Gastrocnemius medialis (tissue), 4 donors: Measurements from ENCODE around the gene PDE1C. TPM values are rescaled to one million over a fixed set of nuclear protein-coding genes. Genes with fewer than 3 reads are reported as not detected.

Experiments
- ATAC-seq, 2 donors: fragments of 150-250 bp; one replicate each; pipeline ENCODE4 v1.9.1; 2016
- DNase-seq, 2 donors: peaks; one replicate each; pipeline ENCODE4 v3.0.0-alpha.2; 2019
- H3K27ac ChIP-seq, 4 donors: fragments of 200-600 bp; sonication (generic); 1 replicate in 1 of 4; 2 replicates in 3 of 4; pipeline ENCODE4 v1.5.1; 2016 to 2018; ENCODE audit warnings: mild to moderate bottlenecking in 2 of 4, moderate library complexity in 1 of 4
- H3K27me3 ChIP-seq, 3 donors: fragments of 200-600 bp; sonication (generic) in 2 of 3; 1 replicate in 1 of 3; 2 replicates in 2 of 3; pipeline versions ENCODE4 v1.5.1 to v1.6.0; 2016 to 2019; ENCODE audit warnings: mild to moderate bottlenecking in 1 of 3, moderate library complexity in 1 of 3
- H3K36me3 ChIP-seq, 2 donors: fragments of 200-600 bp; sonication (generic) in 1 of 2; one replicate each; pipeline ENCODE4 v1.5.1; 2017 to 2018
- H3K4me1 ChIP-seq, 2 donors: fragments of 200-600 bp; sonication (generic) in 1 of 2; one replicate each; pipeline ENCODE4 v1.5.1; 2016 to 2017; ENCODE audit warnings: mild to moderate bottlenecking in 2 of 2
- H3K4me3 ChIP-seq, 4 donors: fragments of 200-600 bp; sonication (generic) in 3 of 4; 1 replicate in 1 of 4; 2 replicates in 3 of 4; pipeline ENCODE4 v1.5.1; 2016 to 2019; ENCODE audit warnings: mild to moderate bottlenecking in 2 of 4
- H3K9me3 ChIP-seq, 3 donors: fragments of 200-600 bp; sonication (generic) in 2 of 3; 1 replicate in 1 of 3; 2 replicates in 2 of 3; pipeline ENCODE4 v1.5.1; 2016 to 2019
- POLR2A ChIP-seq, 2 donors: fragments of 450-650 bp; IDR thresholded peaks; one replicate each; pipeline ENCODE4 v1.6.1; 2017; ENCODE audit warnings: antibody characterized with exemption in 2 of 2, mild to moderate bottlenecking in 2 of 2, moderate library complexity in 2 of 2
- in situ Hi-C, 4 donors: fragments of 200-750 bp; cut with MboI; loops; one replicate each; pipeline versions ENCODE4 v1.15.0 to v1.8.0; 2017; ENCODE audit warnings: low sequenced_read_pairs in 4 of 4
- intact Hi-C: fragments of 100-400 bp; cut with DNase I; formaldehyde crosslinking; loops from one replicate; pipeline ENCODE4 v1.15.1; 2023; ENCODE audit warnings: low total_unique reads
- total RNA-seq, 4 donors: library from RNA; depleted of rRNA; stranded (reverse); fragments of >200 nt; gene quantifications; one replicate each; pipeline versions ENCODE4 v1.1.0 to v1.2.3, GENCODE V29; 2016
- TF ChIP-seq, protein P1 (sequence below), 5 experiments: fragments of 450-650 bp in 3 of 5; fragments of 200-600 bp in 2 of 5; sonication (generic) in 2 of 5; IDR thresholded peaks in 4 of 5; conservative IDR thresholded peaks in 1 of 5; 1 replicate in 4 of 5; 2 replicates in 1 of 5; pipeline ENCODE4 v1.5.1; 2016 to 2019; ENCODE audit warnings: antibody characterized with exemption in 5 of 5, mild to moderate bottlenecking in 3 of 5, moderate library complexity in 3 of 5

PDE1C gene
- total RNA-seq, 4 donors from 2014 or later, result 0.46 to 1.2 (median 0.67) TPM

DNA sequence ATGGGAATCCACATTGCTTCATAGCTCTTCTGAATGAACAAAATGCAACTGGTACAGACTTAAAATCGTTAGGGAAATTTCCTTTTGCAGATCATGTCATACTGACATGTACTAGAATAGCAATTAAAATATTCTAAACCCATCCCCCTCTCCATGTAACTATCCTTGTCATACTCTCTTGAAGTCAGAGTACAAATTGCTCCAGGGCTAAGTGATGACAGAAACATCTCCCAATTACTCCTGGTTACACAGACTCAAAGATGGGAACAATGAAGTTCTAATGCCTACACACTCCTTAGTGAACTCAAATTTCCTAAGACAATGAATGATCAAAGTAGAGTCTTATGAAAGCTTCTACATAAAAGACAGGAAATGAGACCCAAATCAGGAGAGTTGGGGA is 87.2 kb downstream of the PDE1C start:
- Histone ChIP-seq H3K36me3 (no peaks in the 10 kb centered on the region), H3K9me3 (no peaks in the 10 kb centered on the region), H3K4me1 (no peaks in the 10 kb centered on the region), H3K27ac (no peak overlapping the region), H3K4me3 (no peak overlapping the region), H3K27me3 (no peaks in the 10 kb centered on the region)
- DNase-seq (no peak), ATAC-seq (no peak)
- no peak for TF ChIP-seq POLR2A (IDR thresholded peaks at IDR 0.05)
- in situ Hi-C loops, result no loop called here
- intact Hi-C loops, result no loop called here

DNA sequence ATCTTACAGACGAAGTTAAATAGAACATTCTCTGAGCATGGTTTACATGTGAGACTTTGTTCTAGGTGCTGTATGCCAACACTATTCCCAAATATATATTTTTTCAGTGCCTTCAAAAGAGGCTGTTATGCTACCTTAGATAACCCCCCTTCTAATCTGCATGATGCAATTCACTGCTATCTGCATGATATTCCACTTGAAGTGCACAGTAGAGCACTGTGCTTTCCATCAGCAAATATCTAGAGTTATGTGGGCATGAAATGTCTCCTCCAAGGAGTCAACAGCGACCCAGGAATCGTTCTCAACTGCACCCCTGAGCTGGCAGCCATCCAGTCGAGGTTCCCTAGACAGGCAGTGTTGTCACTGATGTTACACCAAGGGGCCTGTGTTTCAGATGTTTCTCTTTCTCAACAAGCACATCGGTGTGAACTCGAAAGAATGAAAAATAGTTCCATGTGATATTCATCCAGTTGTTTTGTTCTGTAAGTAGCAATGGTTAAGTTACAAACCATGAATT is 88.3 kb downstream of the PDE1C start:
- DNase-seq (no peak), ATAC-seq (no peak)
- TF ChIP-seq, protein P1, sequence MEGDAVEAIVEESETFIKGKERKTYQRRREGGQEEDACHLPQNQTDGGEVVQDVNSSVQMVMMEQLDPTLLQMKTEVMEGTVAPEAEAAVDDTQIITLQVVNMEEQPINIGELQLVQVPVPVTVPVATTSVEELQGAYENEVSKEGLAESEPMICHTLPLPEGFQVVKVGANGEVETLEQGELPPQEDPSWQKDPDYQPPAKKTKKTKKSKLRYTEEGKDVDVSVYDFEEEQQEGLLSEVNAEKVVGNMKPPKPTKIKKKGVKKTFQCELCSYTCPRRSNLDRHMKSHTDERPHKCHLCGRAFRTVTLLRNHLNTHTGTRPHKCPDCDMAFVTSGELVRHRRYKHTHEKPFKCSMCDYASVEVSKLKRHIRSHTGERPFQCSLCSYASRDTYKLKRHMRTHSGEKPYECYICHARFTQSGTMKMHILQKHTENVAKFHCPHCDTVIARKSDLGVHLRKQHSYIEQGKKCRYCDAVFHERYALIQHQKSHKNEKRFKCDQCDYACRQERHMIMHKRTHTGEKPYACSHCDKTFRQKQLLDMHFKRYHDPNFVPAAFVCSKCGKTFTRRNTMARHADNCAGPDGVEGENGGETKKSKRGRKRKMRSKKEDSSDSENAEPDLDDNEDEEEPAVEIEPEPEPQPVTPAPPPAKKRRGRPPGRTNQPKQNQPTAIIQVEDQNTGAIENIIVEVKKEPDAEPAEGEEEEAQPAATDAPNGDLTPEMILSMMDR (IDR thresholded peaks at IDR 0.05 in 4 of 5, conservative IDR thresholded peaks at IDR 0.05 in 1 of 5), result no peak
- no peak for TF ChIP-seq POLR2A (IDR thresholded peaks at IDR 0.05)
- in situ Hi-C loops, result no loop called here
- H3K9me3 ChIP-seq, result no peaks in the 10 kb centered on the region
- H3K4me3 ChIP-seq, result no peak overlapping the region
- H3K27ac ChIP-seq, result no peak overlapping the region
- intact Hi-C loops, result no loop called here
- no peaks in the 10 kb centered on the region for H3K4me1 ChIP-seq
- H3K36me3 ChIP-seq, result no peaks in the 10 kb centered on the region
- H3K27me3 ChIP-seq, result no peaks in the 10 kb centered on the region

DNA sequence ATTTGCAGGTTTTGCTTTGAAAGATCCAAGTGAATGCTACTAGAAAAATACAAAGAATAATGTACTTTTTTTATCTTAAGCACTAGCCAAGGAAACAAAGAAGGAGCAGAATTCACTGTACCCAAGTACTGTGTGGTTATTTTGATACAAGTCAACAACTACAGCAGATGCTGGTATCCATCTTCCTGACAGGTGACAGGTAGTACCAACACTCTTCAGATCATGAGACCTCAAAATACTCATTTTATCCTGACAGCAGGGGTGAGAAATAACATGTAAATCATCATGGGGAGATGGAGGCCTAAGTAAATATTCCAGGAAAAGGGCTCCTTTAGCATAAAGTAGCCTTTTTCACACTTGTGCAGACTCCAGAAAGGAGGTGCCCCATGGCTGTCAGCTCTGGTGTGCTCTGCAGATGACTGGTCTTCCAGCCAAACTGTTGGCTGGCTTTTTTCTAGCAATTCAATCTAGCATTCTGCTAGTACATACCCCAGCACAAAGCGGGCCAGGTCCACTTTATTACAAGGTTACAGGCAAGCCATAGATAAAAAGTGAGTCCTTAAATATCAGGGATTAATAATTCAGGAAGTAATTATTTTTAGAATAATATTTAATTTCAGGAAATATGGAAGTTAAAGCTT is 90.4 kb downstream of the PDE1C start:
- no peaks in the 10 kb centered on the region for H3K9me3 ChIP-seq
- in situ Hi-C loops, result no loop called here
- H3K4me1 ChIP-seq, result no peaks in the 10 kb centered on the region
- no peaks in the 10 kb centered on the region for H3K27me3 ChIP-seq
- intact Hi-C loops, result no loop called here
- no peaks in the 10 kb centered on the region for H3K36me3 ChIP-seq
- TF ChIP-seq, protein P1 (IDR thresholded peaks at IDR 0.05 in 4 of 5, conservative IDR thresholded peaks at IDR 0.05 in 1 of 5), result no peak
- no peak for TF ChIP-seq POLR2A (IDR thresholded peaks at IDR 0.05)
- DNase-seq (no peak), ATAC-seq (no peak)
- no peak overlapping the region for H3K4me3 ChIP-seq
- no peak overlapping the region for H3K27ac ChIP-seq

DNA sequence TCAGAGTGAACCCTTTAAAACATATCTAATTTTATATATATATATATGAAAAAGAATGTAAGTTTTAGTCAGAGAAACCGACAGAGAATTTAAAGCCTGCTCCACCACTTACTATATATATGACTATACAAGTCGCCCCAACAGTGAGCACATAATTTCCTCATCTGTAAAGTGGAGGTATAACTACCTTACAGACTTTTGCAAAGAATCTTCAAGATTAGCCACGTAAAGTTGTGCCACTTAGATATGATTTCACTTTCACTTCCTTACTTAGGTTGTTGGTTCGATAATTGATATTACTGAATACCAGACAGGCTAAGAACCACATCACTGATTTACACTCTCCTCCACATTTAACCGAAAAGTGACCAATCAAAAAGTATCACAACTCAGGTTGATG is 94.7 kb downstream of the PDE1C start:
- Histone ChIP-seq H3K4me1 (no peaks in the 10 kb centered on the region), H3K4me3 (no peak overlapping the region), H3K27me3 (no peaks in the 10 kb centered on the region), H3K27ac (no peak overlapping the region), H3K36me3 (no peaks in the 10 kb centered on the region), H3K9me3 (no peaks in the 10 kb centered on the region)
- in situ Hi-C loops (no loop called here), intact Hi-C loops (no loop called here)
- DNase-seq, result no peak
- TF ChIP-seq, protein P1 (IDR thresholded peaks at IDR 0.05 in 4 of 5, conservative IDR thresholded peaks at IDR 0.05 in 1 of 5), result no peak
- no peak for ATAC-seq

DNA sequence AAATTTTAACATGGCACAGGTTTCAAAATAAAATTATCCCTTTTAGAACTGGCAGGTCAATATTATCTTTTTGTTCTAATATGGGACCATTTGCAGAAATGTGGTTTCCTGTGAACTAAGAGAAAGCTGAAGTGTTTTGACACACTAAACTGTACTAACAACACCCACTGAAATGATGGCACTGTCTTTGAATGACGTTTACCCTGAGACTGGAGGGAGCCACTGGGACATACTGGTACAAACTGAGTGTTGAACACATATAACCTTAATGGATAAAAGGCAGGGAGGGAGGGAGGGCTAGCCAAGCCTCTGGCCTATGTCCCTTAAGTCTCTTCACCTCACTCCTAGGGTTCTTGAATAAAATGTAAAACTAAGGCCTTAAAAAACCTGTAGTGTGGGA is 95.9 kb downstream of the PDE1C start:
- H3K4me3 ChIP-seq, result no peak overlapping the region
- no peaks in the 10 kb centered on the region for H3K27me3 ChIP-seq
- TF ChIP-seq, protein P1 (IDR thresholded peaks at IDR 0.05 in 4 of 5, conservative IDR thresholded peaks at IDR 0.05 in 1 of 5), result no peak
- no peak for TF ChIP-seq POLR2A (IDR thresholded peaks at IDR 0.05)
- intact Hi-C loops, result no loop called here
- no peak overlapping the region for H3K27ac ChIP-seq
- no peak for DNase-seq
- in situ Hi-C loops, result no loop called here
- ATAC-seq, result no peak
- H3K36me3 ChIP-seq, result no peaks in the 10 kb centered on the region
- H3K4me1 ChIP-seq, result no peaks in the 10 kb centered on the region
- no peaks in the 10 kb centered on the region for H3K9me3 ChIP-seq
